Measurements from ENCODE around the gene DNASE1L1.
A peak's percentile ranks its signal among the peaks of the same experiment; 100 is the strongest.

DNASE1L1 gene

DNA sequence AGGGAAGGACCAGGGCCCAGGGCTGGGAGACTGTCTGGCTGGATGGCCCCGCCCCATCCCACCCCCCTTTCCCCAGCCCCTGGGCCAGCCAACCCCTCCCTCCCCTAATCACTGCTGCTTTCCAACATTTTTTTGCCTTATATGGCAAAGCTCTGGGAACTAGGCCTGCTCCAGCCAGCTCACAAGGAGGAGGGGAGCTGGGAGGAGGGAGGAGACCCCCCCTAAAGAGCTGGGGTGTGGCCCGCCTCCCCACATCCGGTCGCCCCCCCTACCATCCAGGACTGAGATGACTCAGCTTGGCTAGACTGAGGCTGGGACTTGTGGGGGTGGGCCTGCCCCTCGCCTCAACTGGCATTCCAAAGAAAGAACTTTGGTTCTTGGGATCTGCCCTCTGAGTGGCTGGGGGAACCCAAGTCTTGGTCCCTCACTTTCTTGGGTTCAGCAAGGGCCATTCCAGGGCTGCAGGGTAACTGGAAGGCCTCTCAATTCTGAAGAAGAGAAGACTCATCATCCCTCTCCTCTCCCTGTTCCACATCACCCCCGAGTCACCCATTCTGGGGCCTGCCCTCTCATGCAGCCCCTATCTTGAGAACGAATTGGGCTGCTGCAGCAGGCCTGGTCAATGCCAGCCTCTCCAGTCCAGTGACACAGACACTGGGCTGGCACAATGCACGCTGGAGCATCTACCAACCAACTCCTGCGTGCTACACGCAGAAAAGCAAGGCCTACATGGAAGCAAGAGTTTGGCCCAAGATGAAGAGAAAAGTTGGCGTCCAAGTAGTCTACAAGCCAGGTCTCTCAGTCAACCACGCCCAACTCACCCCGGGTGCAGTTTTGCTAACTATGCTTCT is 39.4 kb downstream of the DNASE1L1 start:
- H3K4me3 ChIP-seq (replicated peaks; ENCODE audit: low read depth, low read length): peak overlapping the region; percentile 79
- peak; percentile 96 for DNase-seq (ENCODE audit: low read depth)
- TF ChIP-seq CTCF (IDR thresholded peaks at IDR 0.05; ENCODE audit: low read length, missing control alignments): no peak

GRCh38 chrX:154368630-154369448 is 40.2 kb downstream of the DNASE1L1 start:
- DNase-seq (ENCODE audit: low read depth): peak; percentile 93
- no peak for TF ChIP-seq CTCF (IDR thresholded peaks at IDR 0.05; ENCODE audit: low read length, missing control alignments)
- H3K4me3 ChIP-seq (replicated peaks; ENCODE audit: low read depth, low read length): peak overlapping the region; percentile 79

DNA sequence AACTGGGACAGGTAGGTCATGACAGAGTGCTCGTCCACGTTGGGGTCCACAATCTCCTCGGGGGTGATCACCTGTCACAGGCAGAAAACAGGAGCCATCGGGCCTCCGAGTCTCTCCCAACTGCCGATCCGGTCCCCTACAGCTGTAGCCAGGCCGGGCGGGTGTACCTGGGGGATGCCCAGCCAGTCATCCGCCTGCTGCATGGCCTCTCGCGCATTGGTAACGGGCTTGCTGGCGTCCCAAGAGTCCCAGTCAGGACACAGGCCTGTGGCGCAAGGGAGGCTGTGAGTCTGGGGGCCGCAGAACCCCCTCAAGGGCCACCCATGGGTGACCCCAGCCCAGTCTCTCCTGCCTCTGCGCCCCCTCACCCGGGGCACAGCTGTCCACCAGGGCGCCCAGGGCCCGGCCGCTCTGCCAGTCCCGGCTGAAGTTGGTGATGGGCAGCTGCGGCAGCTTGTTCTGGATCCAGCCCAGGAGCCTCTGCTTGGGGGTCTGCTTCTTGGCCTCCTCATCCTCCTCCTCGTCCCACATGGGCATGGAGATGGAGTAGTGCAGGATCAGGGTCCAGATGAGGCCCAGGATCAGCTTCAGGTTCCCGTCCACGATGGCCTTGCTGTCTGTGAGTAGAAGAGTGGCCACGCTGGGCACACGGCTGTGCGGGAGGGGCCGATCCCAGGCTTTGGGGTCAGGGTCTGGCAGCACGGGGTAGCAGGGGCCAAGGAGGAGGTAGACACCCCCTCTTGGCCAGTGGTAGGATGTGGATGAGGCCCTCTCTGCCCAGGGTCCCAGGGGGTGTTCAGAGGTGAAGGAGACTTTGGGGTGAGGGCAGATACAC is 41.4 kb downstream of the DNASE1L1 start:
- peak overlapping the region; percentile 79 for H3K4me3 ChIP-seq (replicated peaks; ENCODE audit: low read depth, low read length)
- no peak for TF ChIP-seq CTCF (IDR thresholded peaks at IDR 0.05; ENCODE audit: low read length, missing control alignments)

DNA sequence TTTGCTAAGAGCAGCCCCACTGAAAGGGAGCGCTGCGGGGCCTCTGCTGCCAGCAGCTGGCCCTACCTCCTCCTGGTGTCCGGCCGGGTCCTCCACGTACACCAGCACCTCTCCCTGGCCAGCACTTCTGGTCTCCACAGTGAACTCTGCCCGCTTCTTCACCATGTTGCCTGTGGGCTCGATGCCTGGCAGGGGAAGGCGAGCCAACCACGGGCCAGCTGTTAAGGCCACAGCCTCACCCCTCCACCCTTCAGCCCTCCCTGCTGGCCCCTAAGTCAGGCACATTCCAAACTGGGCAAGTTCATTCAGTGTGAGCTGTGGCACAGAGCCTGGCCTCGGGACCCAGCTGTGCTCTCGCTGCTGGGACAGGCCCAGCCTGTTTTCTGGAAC is 42.4 kb downstream of the DNASE1L1 start:
- H3K4me3 ChIP-seq (replicated peaks; ENCODE audit: low read depth, low read length): no peak overlapping the region
- no peak for DNase-seq (ENCODE audit: low read depth)
- TF ChIP-seq CTCF (IDR thresholded peaks at IDR 0.05; ENCODE audit: low read length, missing control alignments): no peak

More for the DNA sequence above, 41.4 kb downstream of the DNASE1L1 start:
- DNase-seq (ENCODE audit: low read depth): no peak

DNA sequence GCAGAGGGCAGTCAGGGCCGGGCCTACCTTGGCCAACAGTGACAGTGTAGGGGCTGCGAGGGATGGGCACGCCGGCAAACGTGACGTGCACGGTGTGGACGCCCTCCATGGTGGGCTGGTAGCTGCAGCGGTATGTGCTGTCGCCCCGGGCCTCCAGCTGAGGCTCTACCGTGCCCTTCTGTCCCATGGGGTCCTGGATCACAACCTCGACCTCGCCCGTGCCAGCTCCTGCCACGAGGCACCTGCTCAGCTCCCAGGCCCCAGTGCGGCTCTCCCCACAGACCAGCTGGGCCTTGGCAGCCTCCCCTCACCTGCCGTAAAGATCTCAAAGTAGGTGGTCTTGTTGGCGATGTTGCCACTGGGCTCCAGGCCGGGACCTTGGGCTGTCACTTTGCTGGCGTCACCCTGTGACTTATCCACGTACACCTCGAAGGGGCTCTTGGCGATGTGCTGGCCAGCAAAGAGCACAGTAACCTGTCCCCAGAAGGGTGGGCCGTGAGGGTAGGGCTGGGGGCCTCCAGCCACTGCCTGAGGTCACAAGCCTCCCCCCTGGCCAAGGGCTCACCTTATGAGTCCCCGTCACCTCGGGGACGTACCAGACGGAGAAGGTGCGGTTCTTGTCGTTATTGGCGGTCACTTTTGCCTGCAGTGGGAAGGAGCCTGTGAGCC is 42.9 kb downstream of the DNASE1L1 start:
- TF ChIP-seq CTCF (IDR thresholded peaks at IDR 0.05; ENCODE audit: low read length, missing control alignments): no peak
- no peak overlapping the region for H3K4me3 ChIP-seq (replicated peaks; ENCODE audit: low read depth, low read length)
- DNase-seq (ENCODE audit: low read depth): no peak

DNA sequence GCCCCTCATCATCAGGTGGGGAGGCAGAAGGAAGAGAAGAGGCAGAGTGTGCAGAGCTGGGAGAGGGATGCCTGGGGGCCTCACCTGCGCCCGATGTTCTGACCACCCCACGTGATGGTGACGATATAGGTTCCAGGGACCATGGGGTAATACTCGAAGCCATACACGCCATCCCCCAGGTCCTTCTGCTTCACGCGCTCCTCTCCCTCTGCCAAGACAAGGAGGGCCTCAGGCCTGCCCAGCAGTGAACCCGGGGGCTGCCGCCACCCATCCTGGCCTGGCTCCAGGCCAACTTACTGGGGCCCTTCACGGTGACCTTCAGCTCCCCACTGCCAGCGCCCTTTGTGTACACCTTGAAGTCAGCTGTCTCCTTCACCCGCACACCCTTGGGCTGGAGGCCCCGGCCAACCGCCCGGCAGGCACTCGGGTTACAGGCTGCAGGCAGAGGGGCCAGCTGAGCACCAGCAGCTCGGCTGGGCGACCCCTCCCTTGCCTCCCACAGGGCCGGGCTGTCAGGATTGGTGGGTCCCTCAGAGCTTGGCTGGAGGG is 43.9 kb downstream of the DNASE1L1 start:
- no peak overlapping the region for H3K4me3 ChIP-seq (replicated peaks; ENCODE audit: low read depth, low read length)
- TF ChIP-seq CTCF (IDR thresholded peaks at IDR 0.05; ENCODE audit: low read length, missing control alignments): no peak
- DNase-seq (ENCODE audit: low read depth): no peak
